HCEC 1CT (cell line): ENCODE results near the gene LY6G6F.
A peak's percentile ranks its signal among the peaks of the same experiment; 100 is the strongest.

ENCODE experiments used
- DNase-seq: peaks from one replicate; pipeline ENCODE4 v3.0.0-alpha.2; 2017

Gene LY6G6F

GRCh38 chr6:31706599-31706998 is at the start of gene LY6G6F:
LY6G6F (plus strand) TSS chr6:31706866; CDS start chr6:31706907, 41 bp downstream.
- DNase-seq: no peak

GRCh38 chr6:31657406-31658157 is 49.1 kb upstream of the LY6G6F start:
- DNase-seq: no peak

- no peak for DNase-seq
These were observed 48.4 kb upstream of the LY6G6F start for GRCh38 chr6:31658158-31658688.

GRCh38 chr6:31658983-31659648 is 47.5 kb upstream of the LY6G6F start:
- DNase-seq: no peak

- peak; percentile 47 for DNase-seq
These were observed 46.9 kb upstream of the LY6G6F start for GRCh38 chr6:31659649-31660380.

GRCh38 chr6:31660381-31661261 is 46.0 kb upstream of the LY6G6F start, which contains the start of gene C6orf47:
C6orf47 (minus strand) TSS chr6:31660778; CDS start chr6:31659947, 831 bp downstream.
- peak; percentile 85 for DNase-seq

- DNase-seq: no peak
These were observed 45.2 kb upstream of the LY6G6F start for GRCh38 chr6:31661262-31662123.

GRCh38 chr6:31662124-31662723 is 44.4 kb upstream of the LY6G6F start:
- DNase-seq: no peak

- DNase-seq: peak; percentile 62
These were observed 43.3 kb upstream of the LY6G6F start for GRCh38 chr6:31663126-31663960.

- peak; percentile 86 for DNase-seq
These were observed 42.5 kb upstream of the LY6G6F start for GRCh38 chr6:31663961-31664789.

- DNase-seq: peak; percentile 93
These were observed 41.7 kb upstream of the LY6G6F start, which contains the start of gene GPANK1 for GRCh38 chr6:31664790-31665500. GPANK1 (minus strand) TSS chr6:31664997; CDS start chr6:31664478, 519 bp downstream.

- DNase-seq: peak; percentile 98
These were observed 40.9 kb upstream of the LY6G6F start, which contains the start of gene CSNK2B for GRCh38 chr6:31665501-31666336. CSNK2B (plus strand) TSS chr6:31666080; CDS start chr6:31666832, 752 bp downstream.

GRCh38 chr6:31666337-31666965 is 40.2 kb upstream of the LY6G6F start:
- DNase-seq: no peak

- no peak for DNase-seq
These were observed 37.0 kb upstream of the LY6G6F start, which contains the start of gene LY6G5B for GRCh38 chr6:31669676-31670075. LY6G5B (plus strand) TSS chr6:31669976; CDS start chr6:31670951, 975 bp downstream.

- DNase-seq: no peak
These were observed 30.3 kb upstream of the LY6G6F start for GRCh38 chr6:31676322-31676903.

GRCh38 chr6:31676904-31677303 is 29.8 kb upstream of the LY6G6F start:
- no peak for DNase-seq
